SH-SY5Y (cell line): Measurements from ENCODE around the gene CYLD.

Experiments
- GATA2 ChIP-seq: IDR thresholded peaks from 2 replicates; pipeline ENCODE4 v1.6.1; 2011; ENCODE audit warnings: mild to moderate bottlenecking, low read depth, low read length
- GATA3 ChIP-seq: IDR thresholded peaks from 2 replicates; pipeline ENCODE4 v1.6.1; 2011; ENCODE audit warnings: low read depth, mild to moderate bottlenecking, low read length, moderate library complexity

DNA sequence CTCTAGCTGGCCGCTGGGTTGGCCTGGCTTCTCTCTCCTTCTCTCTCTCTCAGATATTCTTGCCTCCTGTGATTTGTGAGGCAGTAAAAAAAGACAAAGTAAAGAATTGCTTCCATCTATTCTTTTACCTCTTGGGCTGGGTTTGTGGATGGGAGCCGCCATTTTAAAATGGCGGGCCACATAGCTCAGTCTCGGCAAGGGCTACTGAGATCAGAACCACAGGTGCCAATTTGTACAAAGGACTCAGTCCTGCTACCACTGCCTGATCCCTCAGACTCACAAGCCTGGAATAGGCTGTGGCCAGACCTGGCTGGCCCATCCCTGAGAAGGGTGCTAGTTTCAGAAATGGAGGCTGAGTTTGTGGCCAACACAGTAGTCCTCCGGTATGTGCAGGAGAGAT, 24.4 kb upstream of the CYLD start:
- TF ChIP-seq GATA2 = no peak
- no peak for TF ChIP-seq GATA3
